ENCODE measurements around the gene CBARP. TPM values are rescaled to one million over a fixed set of nuclear protein-coding genes. Genes with fewer than 3 reads are reported as not detected.

Gene CBARP
- total and polyA plus RNA-seq, 2 donors (not counting 3 experiments of a cell fraction or from before 2014, with no cell fraction given) = 3.5 to 9.2 TPM

GRCh38 chr19:1206864-1207450, 30.8 kb downstream of the CBARP start:
- CTCF ChIA-PET = no interaction called here
- dilution Hi-C loops (cut with MboI; ENCODE audit: extremely low pct_ligation_motif_present, low sequenced_read_pairs) = no loop called here

More at GRCh38 chr19:1206864-1207450, 30.8 kb downstream of the CBARP start:
- Histone ChIP-seq H3K4me1 (ENCODE audit: control insufficient read depth, extremely low read depth, insufficient read depth, low read length) (peaks cover 22% of the 10 kb centered on the region), H3K9me3 (replicated peaks; ENCODE audit: control insufficient read depth, insufficient read depth, low read length) (no peaks in the 10 kb centered on the region), H2AFZ (ENCODE audit: low read depth, low read length) (no peak overlapping the region), H3K9ac (replicated peaks; ENCODE audit: extremely low read depth, insufficient read depth, low read length) (peak overlapping the region; percentile 79), H3K4me2 (ENCODE audit: insufficient read depth, low read length) (peak overlapping the region; percentile 77), H4K20me1 (replicated peaks; ENCODE audit: control insufficient read depth, extremely low read depth, insufficient read depth, low read length) (no peaks in the 10 kb centered on the region), H3K27me3 (ENCODE audit: control insufficient read depth in 2 of 2, insufficient read depth in 2 of 2, low read length in 2 of 2) (no peaks in the 10 kb centered on the region), H3K79me2 (ENCODE audit: control insufficient read depth, insufficient read depth, low read length) (peaks cover 57% of the 10 kb centered on the region), H3K36me3 (ENCODE audit: control insufficient read depth in 2 of 2, extremely low read depth in 1 of 2, insufficient read depth in 2 of 2, low read length in 2 of 2) (peaks cover 0 to 4% of the 10 kb centered on the region in 2 experiments), H3K27ac (ENCODE audit: insufficient read depth, low read depth, low read length) (peak overlapping the region; percentile 44), H3K4me3 (replicated peaks in 1 of 3; ENCODE audit: insufficient read depth in 1 of 3, low read depth in 1 of 3, low read length in 3 of 3) (peak overlapping the region; percentile 76 to 88 (median 86)), H3K9me1 (replicated peaks; ENCODE audit: control insufficient read depth, extremely low read depth, insufficient read depth, low read length) (no peaks in the 10 kb centered on the region)
- POLR2A ChIA-PET = no interaction called here
- TF ChIP-seq POLR2A (IDR thresholded peaks at IDR 0.05; ENCODE audit: low read depth, low read length) (no peak), GATA2 (IDR thresholded peaks at IDR 0.05; ENCODE audit: insufficient read depth, insufficient read length, low read depth, low read length) (no peak), POLR2AphosphoS5 (IDR thresholded peaks at IDR 0.05; ENCODE audit: insufficient read depth, low read depth, low read length) (no peak), JUN (IDR thresholded peaks at IDR 0.05; ENCODE audit: borderline replicate concordance, insufficient read depth, insufficient read length, low read depth) (no peak), EZH2 (IDR thresholded peaks at IDR 0.05; ENCODE audit: borderline replicate concordance, low read depth, low read length, severe bottlenecking) (no peak), MAX (IDR thresholded peaks at IDR 0.05; ENCODE audit: insufficient read depth, insufficient read length) (no peak), CTCF (IDR thresholded peaks at IDR 0.05; ENCODE audit: extremely low read depth in 1 of 2, insufficient read depth in 1 of 2, low read depth in 1 of 2, low read length in 2 of 2) (no peak)
- FAIRE-seq = no peak
- BruUV-seq (replicated peaks) = no TSS peak
- intact Hi-C loops (cut with micrococcal nuclease) = no loop called here
- no peak for DNase-seq (ENCODE audit: low read depth, low spot score)
